HG03469 (cell line): Measurements from ENCODE around the gene PANK2.

Experiments
- ATAC-seq: cut with Tn5 transposase; IDR thresholded peaks from one replicate; pipeline ENCODE4 v1.9.1; 2021; ENCODE audit warnings: mild to moderate bottlenecking, moderate library complexity, moderate number of reproducible peaks; ENCODE audit not compliant: unreplicated experiment

PANK2 gene

DNA sequence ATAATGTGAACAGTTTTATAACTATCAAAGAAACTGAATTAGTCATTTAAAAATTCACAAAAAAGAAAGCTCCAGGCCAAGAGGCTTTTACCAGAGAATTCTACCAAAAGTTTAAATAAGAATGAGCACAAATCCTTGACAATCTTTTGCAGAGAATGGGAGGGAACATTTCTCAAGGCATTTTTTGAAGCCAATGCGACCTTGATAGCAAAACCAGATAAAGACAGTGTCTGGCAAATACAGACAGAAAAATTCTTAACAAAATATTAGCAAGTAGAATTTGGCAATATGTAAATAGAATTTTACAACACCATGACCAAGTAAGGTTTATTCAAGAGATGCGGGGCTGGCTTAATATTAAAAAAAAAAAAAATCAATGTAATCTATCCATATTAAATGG lies 84.5 kb downstream of the PANK2 start:
- ATAC-seq = no peak

DNA sequence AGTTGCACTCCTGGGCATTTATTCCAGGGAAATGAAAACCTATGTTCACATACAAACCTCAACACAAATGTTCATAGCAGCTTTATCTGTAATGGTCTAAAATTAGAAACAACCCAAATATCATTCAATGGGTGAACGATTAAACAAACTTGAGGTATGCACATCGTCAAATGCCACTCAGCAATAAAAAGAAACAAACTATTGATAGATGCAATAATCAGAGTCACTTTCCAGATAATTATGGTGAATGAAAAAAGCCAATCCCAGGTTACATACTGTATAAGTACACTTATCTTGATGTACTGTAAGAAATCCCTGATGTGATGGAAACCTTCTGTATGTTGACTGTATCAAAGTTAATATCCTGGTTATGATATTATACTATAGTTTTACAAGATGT lies 87.3 kb downstream of the PANK2 start:
- no peak for ATAC-seq
